ENCODE results near the gene PMAIP1.
"Not testable (repeated sequence)": the region's sequence is repeated elsewhere in the genome, so short reads cannot be mapped to it uniquely, and the experiment has no call there.

Gene PMAIP1

GRCh38 chr18:59885579-59886163 lies 14.1 kb upstream of the PMAIP1 start:
- no peak for DNase-seq (ENCODE audit: low read depth)

DNA sequence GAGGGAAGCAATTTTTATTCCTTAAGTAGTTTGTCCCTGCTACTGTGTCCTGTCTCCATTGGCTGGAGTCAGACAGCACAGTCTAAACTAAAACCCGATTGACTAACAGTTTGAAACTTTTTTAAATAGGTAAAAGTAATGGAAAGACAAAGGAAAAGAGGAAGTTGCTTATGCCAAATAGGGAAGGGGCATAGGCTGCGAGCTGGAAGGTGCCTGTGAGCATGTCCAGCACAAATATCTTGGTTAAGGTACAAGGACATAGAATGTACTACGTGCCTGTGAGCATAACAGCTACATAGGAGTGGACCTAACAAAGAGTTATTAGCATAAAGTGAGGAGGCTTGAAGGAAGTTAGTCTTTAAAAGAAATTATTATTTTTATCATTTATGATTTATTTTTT lies 13.4 kb upstream of the PMAIP1 start:
- DNase-seq (ENCODE audit: low read depth), result not testable (repeated sequence)

GRCh38 chr18:59892123-59892522 lies 7.7 kb upstream of the PMAIP1 start:
- no peak for DNase-seq (ENCODE audit: low read depth)

GRCh38 chr18:59893971-59894370 lies 5.8 kb upstream of the PMAIP1 start:
- no peak for DNase-seq (ENCODE audit: low read depth)

DNA sequence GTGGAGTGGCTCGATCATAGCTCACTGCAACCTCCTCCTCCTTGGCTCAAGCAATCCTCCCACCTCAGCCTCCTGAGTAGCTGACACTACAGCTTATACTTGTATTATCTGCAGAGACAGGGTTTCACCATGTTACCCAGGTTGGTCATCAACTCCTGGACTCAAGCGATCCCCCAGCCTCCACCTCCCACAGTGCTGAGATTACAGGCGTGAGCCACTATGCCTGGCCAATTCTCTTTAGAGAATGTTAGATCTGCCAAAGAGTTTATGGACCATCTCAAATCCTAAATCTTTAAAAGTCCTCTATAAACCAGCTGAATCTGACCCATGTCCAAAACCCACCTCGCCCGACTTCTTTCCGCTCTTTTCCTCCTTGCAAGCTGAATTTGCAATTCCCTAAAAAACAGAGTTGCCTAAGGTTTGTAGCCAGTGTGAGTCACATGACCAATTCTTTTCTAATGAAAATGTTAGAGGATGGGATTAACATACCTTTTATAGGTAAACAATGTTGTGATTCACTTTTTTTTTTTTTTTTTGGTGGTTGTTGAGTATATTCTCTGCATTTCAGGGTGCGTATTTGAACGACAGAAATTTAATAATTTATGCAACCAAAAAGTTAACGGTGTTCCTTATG lies 2.4 kb upstream of the PMAIP1 start:
- no peak for DNase-seq (ENCODE audit: low read depth)

GRCh38 chr18:59898093-59898492 lies 1.7 kb upstream of the PMAIP1 start:
- DNase-seq (ENCODE audit: low read depth), result no peak

DNA sequence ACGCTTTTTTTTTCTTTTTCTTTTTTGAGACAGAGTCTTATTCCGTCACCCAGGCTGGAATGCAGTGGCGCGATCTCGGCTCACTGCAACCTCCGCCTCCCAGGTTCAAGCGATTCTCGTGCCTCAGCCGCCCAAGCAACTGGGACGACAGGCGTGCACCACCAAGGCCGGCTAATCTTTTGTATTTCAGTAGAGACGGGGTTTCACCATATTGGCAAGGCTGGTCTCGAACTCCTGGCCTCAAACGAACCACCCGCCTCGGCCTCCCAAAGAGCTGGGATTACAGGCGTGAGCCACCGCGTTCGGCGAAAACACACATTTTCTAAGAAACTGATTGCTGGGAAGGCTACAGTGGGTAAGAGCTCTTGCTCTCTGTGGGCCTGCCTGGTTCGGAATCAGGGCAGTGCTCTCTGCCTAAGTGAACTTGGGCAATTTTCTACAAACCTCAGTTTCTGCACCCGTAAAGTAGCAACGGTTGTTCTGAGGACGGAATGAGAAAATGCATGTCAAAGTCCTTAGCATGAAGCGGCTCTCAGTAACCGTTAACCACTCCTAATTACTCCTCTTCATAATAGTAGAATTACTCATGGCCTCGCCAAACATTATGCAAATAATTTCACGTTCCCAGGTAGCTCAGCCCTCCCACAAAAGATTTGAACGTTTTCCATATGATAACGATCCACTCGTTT lies 1.0 kb upstream of the PMAIP1 start:
- DNase-seq (ENCODE audit: low read depth), result no peak

DNA sequence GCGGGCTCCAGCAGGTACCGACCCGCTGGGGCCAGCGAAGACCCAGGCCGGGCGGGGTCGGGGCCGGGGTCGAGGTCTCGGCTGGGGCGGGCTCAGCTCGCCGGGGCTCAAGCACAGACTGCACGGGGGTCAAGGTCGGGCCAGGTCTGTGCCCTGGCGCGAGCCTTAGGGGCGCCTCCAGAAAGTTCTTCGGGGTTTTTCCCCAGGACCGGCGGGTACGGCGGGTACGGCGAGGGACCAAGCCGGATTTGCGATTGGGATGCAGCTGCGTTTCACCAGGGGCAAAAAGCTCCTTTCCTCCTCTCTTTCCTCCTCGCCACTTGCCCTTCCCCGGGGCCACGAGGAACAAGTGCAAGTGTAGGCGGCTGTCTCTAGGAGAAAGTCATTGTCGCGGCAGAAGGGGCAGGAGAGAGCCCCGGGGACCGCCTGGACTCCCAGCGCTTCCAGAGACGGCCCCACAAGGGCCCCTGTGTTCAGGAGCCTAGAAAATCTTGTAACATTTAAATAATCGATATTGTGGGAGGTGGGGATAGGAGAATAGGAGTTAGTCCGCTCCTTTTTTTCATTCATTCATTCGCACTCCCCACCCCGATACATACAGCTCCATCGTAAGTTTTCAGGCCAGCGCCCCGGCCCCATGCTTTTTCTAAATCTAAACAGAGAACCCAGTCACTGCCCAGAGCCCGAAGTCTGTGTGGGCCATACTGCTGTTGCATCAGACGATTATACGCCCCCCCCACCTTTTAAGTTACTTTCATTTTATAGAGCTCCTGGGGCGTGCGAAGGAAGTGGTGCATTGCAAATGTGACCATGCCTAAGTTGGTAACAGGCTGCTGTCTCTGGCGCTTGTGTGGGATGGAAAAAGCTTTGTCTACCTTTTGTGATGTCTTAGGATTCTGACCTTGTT lies 679 bp downstream of the PMAIP1 start:
- peak; percentile 31 for DNase-seq (ENCODE audit: low read depth)

GRCh38 chr18:59902131-59902992 lies 2.6 kb downstream of the PMAIP1 start:
- no peak for DNase-seq (ENCODE audit: low read depth)

DNA sequence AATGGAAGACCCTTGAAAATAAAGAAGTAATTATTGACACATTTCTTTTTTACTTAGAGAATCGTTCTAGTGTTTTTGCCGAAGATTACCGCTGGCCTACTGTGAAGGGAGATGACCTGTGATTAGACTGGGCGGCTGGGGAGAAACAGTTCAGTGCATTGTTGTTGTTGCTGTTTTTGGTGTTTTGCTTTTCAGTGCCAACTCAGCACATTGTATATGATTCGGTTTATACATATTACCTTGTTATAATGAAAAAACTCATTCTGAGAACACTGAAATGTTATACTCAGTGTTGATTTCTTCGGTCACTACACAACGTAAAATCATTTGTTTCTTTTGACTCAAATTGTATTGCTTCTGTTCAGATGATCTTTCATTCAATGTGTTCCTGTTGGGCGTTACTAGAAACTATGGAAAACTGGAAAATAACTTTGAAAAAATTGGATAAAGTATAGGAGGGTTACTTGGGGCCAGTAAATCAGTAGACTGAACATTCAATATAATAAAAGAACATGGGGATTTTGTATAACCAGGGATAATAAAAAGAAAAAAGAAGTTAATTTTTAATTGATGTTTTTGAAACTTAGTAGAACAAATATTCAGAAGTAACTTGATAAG lies 3.3 kb downstream of the PMAIP1 start:
- DNase-seq (ENCODE audit: low read depth), result no peak

GRCh38 chr18:59904011-59904601 lies 4.3 kb downstream of the PMAIP1 start:
- no peak for DNase-seq (ENCODE audit: low read depth)

DNA sequence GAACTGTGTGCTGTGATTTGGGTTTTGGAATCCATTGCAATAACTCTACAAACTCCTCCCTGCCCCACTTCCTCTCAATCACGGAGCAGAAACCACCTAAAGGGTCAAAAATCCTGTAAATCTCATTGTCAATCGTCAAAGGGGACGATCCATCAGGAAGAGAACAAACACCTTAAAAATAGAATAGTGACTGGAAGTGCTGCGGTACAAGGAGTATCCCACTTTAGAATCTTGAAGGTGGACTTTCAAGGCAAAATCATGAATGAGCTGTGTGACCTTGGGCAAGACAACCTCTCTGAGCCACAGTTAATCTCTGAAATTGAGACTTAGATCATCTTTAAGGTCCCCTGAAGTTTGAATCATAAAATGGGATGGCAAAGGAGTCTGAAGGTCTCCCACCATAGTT lies 5.9 kb downstream of the PMAIP1 start:
- DNase-seq (ENCODE audit: low read depth), result no peak

- DNase-seq (ENCODE audit: low read depth), result no peak
These were observed 6.4 kb downstream of the PMAIP1 start for GRCh38 chr18:59906203-59906602.

DNA sequence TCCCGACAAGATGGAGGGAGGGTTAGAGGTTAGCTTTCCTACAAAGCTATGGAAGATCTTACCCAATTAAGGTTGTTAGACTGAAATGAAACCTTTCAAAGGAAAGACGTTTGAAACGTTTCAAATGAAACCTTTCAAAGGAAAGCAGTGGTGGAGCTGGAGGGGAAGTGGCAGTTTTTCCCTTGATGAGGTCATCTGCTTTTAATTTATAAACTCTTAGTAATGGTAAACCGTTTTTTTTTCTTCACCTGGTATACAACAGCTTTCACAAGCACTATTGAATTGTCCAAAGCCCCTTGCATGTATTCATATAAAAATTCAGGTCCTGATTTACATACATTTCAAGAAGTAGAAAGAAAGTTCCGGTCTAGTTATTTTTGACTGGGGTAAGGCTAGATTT lies 7.4 kb downstream of the PMAIP1 start:
- DNase-seq (ENCODE audit: low read depth), result no peak

DNA sequence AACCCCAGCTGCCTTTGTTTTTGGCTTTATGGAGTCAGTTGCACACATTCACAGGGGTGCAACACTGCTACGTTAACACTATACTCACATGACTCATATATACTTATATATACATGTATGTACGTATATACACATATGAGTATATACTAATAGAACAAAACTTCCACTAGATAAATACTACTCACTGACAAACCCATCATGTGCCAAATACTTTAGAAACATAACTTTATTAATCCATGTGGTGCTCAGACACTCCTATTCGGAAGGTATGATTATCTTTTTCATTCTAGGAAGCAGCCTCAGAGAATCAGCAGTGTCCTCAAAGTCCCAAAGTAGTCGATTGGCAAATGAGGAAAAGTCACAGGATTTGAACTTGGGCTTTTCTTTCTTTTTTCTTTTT lies 7.9 kb downstream of the PMAIP1 start:
- no peak for DNase-seq (ENCODE audit: low read depth)

DNA sequence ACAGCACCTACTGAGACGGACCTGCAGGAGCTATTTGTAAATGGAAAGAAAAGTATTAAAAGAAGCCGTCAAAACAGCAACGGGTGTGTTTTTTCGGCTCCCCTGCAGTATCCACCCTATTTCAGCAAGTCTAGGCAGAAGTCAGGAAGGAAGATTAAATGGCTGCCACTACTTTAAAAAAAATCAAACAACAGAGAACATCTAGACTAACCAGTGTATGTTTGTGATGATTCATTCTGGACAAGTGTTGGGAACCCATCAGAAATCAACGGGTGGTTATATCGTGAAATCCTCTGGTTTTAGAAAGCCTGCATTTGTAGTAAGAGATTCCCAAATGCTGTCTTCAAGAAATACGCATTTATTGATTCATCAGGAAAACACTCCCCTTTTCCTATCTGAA lies 9.0 kb downstream of the PMAIP1 start:
- no peak for DNase-seq (ENCODE audit: low read depth)

- DNase-seq (ENCODE audit: low read depth), result no peak
These were observed 9.7 kb downstream of the PMAIP1 start for GRCh38 chr18:59909289-59910036.

DNA sequence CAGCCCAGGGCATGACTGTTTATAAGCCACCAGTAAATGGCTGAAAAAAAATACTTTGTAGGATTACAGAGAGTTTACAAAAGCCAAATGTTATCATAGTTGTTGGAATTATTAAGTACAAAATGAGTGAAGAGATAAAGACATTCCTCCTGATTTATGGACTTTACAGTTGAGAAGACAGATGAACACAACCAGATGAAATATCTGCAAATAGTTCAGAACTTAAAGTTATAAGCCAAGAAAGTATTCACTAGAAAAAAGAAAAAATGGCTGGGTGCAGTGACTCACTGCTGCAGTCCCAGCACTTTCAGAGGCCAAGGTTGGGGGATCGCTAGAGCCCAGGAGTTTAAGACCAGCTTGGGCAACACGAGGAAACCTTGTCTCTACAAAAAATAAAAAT lies 11.2 kb downstream of the PMAIP1 start:
- no peak for DNase-seq (ENCODE audit: low read depth)

DNA sequence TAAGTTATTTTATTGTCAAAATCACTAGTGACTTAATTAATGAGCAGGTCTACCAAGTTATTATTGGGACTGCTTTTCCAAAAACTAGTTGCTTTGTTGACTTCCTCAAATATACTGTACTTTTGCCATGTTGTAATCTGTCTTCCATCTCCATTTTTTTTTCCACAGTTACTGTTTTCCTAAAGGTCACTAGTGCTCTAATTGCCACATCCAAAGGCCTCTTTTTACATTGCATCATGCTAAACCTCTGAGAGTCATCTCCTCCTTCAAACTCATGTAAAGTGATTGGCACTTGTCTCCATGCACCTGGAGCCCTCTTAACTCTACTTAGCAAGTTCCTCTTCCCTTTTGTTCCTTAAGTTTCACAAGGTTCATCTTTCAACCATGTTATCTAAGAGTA lies 11.8 kb downstream of the PMAIP1 start:
- no peak for DNase-seq (ENCODE audit: low read depth)

- DNase-seq (ENCODE audit: low read depth), result no peak
These were observed 12.3 kb downstream of the PMAIP1 start for GRCh38 chr18:59912007-59912550.

All from activated T-helper 1 cell treated with Interleukin-2 at 50 U/mL for 16 hours (primary cell).